NCI-H2227 treated with DMSO at 0.1 percent for 48 hours (cell line): ENCODE measurements around the gene GLCE.

Source experiments
- DNase-seq: peaks from one replicate; lab custom pipeline; 2025; lab: John Stamatoyannopoulos, UW

GLCE gene

DNA sequence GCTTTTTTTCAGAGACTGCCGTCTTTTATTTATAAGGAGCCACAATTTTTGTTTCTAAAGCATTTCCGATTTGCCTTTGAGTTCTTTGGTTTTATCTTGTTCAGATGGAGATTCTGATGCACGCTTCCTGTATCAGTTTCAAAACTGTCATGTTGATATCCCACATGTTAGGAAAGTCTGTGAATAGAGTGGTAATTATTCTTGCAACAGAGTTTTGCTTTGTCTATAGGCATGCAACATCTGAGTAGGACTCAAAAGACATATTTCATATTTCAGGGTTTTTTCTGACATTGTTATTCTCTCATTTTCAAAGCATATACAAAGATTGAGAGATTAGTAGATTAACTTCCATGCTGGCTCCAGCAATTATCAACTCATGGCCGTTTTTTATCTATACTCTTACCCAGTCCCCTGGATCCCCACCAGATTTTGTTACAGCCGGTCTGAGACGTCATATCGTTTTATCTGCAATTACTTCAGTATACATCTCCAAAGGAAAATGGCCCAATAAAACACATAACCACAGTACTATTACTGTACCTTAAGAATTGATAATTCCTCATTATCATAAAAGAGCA is 160.6 kb downstream of the GLCE start:
- no peak for DNase-seq
